Neural progenitor cell (in vitro differentiated cells): ENCODE data around the gene MUC22. TPM values are rescaled to one million over a fixed set of nuclear protein-coding genes. Genes with fewer than 3 reads are reported as not detected.
A peak's percentile ranks its signal among the peaks of the same experiment; 100 is the strongest.

Experiments used
- DNase-seq: peaks from one replicate; pipeline ENCODE4 v3.0.0-alpha.2; 2016; ENCODE audit warnings: low spot score
- H2AFZ ChIP-seq: fragments of 200-600 bp; sonication (generic); replicated peaks from 2 replicates; pipeline ENCODE4 v1.6.1; 2016; ENCODE audit warnings: antibody characterized with exemption
- H3F3A ChIP-seq: fragments of 200-600 bp; sonication (generic); 2 replicates; pipeline ENCODE4 v1.6.1; 2016; ENCODE audit warnings: antibody characterized with exemption, low read depth
- H3K27ac ChIP-seq: fragments of 200-600 bp; sonication (generic); 2 replicates; pipeline ENCODE4 v1.5.1; 2016; ENCODE audit warnings: mild to moderate bottlenecking
- H3K27me3 ChIP-seq: fragments of 200-600 bp; sonication (generic); 2 replicates; pipeline ENCODE4 v1.6.1; 2016; ENCODE audit warnings: mild to moderate bottlenecking, moderate library complexity
- H3K36me3 ChIP-seq: fragments of 200-600 bp; sonication (generic); 2 replicates; pipeline ENCODE4 v1.5.1; 2016
- H3K4me1 ChIP-seq: fragments of 200-600 bp; sonication (generic); 2 replicates; pipeline ENCODE4 v1.6.1; 2016; ENCODE audit warnings: mixed run types
- H3K4me2 ChIP-seq: fragments of 200-600 bp; sonication (generic); 2 replicates; pipeline ENCODE4 v1.6.1; 2016
- H3K4me3 ChIP-seq: fragments of 200-600 bp; sonication (generic); 2 replicates; pipeline ENCODE4 v1.5.1; 2016
- H3K79me2 ChIP-seq: fragments of 200-600 bp; sonication (generic); 2 replicates; pipeline ENCODE4 v1.6.1; 2016; ENCODE audit warnings: low read depth
- H3K9ac ChIP-seq: fragments of 200-600 bp; sonication (generic); 2 replicates; pipeline ENCODE4 v1.6.1; 2016
- H3K9me3 ChIP-seq: fragments of 200-600 bp; sonication (generic); 2 replicates; pipeline ENCODE4 v1.5.1; 2016; ENCODE audit warnings: low read depth
- H4K20me1 ChIP-seq: fragments of 200-600 bp; sonication (generic); 2 replicates; pipeline ENCODE4 v1.6.1; 2016; ENCODE audit warnings: low read depth
- H3K27ac Mint-ChIP-seq: 3 replicates; pipeline ENCODE4 v1.8.0; 2021; ENCODE audit warnings: mixed read lengths
- H3K27me3 Mint-ChIP-seq: 2 replicates; pipeline ENCODE4 v1.8.0; 2022; ENCODE audit warnings: low read depth, mild to moderate bottlenecking, inconsistent platforms, moderate library complexity, mixed read lengths; ENCODE audit not compliant: insufficient read depth
- H3K36me3 Mint-ChIP-seq: 3 replicates; pipeline ENCODE4 v1.8.0; 2021; ENCODE audit warnings: mixed read lengths
- H3K4me1 Mint-ChIP-seq: 3 replicates; pipeline ENCODE4 v1.8.0; 2021; ENCODE audit warnings: mixed read lengths
- H3K4me3 Mint-ChIP-seq: 3 replicates; pipeline ENCODE4 v1.8.0; 2021; ENCODE audit warnings: mild to moderate bottlenecking, moderate library complexity, mixed read lengths
- H3K9me3 Mint-ChIP-seq: 3 replicates; pipeline ENCODE4 v1.8.0; 2020; ENCODE audit warnings: mixed read lengths
- EZH2 ChIP-seq: fragments of 200-600 bp; sonication (generic); IDR thresholded peaks from 2 replicates; pipeline ENCODE4 v1.6.1; 2017; ENCODE audit warnings: antibody characterized with exemption, mild to moderate bottlenecking, moderate library complexity
- EZH2phosphoT487 ChIP-seq: fragments of 200-600 bp; sonication (generic); IDR thresholded peaks from 2 replicates; pipeline ENCODE4 v1.6.1; 2017; ENCODE audit warnings: antibody characterized with exemption
- total RNA-seq: library from RNA; depleted of rRNA; stranded (reverse); fragments of >200 nt; gene quantifications from 2 replicates; pipeline ENCODE4 v1.2.3, GENCODE V29; 2015; ENCODE audit warnings: low replicate concordance
- TF ChIP-seq, protein P1 (sequence below): fragments of 200-600 bp; sonication (generic); IDR thresholded peaks from 2 replicates; pipeline ENCODE4 v1.5.1; 2017; ENCODE audit warnings: antibody characterized with exemption, mild to moderate bottlenecking

Gene MUC22
- total RNA-seq, 1 donor from 2014 or later = not detected

DNA sequence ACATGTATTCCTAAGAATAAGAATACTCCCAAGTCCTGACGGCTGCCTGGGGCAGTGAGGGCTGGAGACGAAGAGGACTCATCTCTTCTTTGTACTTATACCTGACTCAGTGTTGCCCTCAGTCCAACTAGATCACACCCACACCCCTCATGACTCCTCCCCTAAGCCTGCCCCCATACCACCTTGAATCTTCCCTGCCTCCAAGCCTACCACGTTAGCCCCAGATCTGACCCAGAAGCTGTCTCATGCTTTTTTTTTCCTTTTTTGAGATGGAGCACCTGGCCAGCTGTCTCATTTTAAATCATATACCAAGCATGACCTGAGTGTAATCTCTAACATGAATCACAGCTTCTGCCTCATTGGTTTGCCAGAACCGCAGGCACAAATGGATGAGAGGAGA lies 45.2 kb downstream of the MUC22 start:
- no peaks in the 10 kb centered on the region for H3K36me3 ChIP-seq
- H3K27me3 Mint-ChIP-seq = peaks cover 8% of the 10 kb centered on the region
- H3K4me3 Mint-ChIP-seq = no peak overlapping the region
- H3K4me3 ChIP-seq = no peak overlapping the region
- H3K9me3 ChIP-seq = no peaks in the 10 kb centered on the region
- no peak overlapping the region for H3K27ac ChIP-seq
- no peaks in the 10 kb centered on the region for H3K27me3 ChIP-seq
- TF ChIP-seq EZH2phosphoT487 (no peak), EZH2 (no peak)
- TF ChIP-seq, protein P1, sequence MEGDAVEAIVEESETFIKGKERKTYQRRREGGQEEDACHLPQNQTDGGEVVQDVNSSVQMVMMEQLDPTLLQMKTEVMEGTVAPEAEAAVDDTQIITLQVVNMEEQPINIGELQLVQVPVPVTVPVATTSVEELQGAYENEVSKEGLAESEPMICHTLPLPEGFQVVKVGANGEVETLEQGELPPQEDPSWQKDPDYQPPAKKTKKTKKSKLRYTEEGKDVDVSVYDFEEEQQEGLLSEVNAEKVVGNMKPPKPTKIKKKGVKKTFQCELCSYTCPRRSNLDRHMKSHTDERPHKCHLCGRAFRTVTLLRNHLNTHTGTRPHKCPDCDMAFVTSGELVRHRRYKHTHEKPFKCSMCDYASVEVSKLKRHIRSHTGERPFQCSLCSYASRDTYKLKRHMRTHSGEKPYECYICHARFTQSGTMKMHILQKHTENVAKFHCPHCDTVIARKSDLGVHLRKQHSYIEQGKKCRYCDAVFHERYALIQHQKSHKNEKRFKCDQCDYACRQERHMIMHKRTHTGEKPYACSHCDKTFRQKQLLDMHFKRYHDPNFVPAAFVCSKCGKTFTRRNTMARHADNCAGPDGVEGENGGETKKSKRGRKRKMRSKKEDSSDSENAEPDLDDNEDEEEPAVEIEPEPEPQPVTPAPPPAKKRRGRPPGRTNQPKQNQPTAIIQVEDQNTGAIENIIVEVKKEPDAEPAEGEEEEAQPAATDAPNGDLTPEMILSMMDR = no peak
- no peaks in the 10 kb centered on the region for H3K79me2 ChIP-seq
- no peaks in the 10 kb centered on the region for H3K36me3 Mint-ChIP-seq
- H4K20me1 ChIP-seq = no peaks in the 10 kb centered on the region
- no peak overlapping the region for H2AFZ ChIP-seq
- no peak overlapping the region for H3K4me2 ChIP-seq
- peaks cover 32% of the 10 kb centered on the region for H3K4me1 ChIP-seq
- H3K4me1 Mint-ChIP-seq = peaks cover 38% of the 10 kb centered on the region
- H3K9me3 Mint-ChIP-seq = peaks cover 4% of the 10 kb centered on the region
- H3F3A ChIP-seq = peaks cover 22% of the 10 kb centered on the region
- H3K9ac ChIP-seq = no peak overlapping the region
- H3K27ac Mint-ChIP-seq = no peak overlapping the region
- no peak for DNase-seq

DNA sequence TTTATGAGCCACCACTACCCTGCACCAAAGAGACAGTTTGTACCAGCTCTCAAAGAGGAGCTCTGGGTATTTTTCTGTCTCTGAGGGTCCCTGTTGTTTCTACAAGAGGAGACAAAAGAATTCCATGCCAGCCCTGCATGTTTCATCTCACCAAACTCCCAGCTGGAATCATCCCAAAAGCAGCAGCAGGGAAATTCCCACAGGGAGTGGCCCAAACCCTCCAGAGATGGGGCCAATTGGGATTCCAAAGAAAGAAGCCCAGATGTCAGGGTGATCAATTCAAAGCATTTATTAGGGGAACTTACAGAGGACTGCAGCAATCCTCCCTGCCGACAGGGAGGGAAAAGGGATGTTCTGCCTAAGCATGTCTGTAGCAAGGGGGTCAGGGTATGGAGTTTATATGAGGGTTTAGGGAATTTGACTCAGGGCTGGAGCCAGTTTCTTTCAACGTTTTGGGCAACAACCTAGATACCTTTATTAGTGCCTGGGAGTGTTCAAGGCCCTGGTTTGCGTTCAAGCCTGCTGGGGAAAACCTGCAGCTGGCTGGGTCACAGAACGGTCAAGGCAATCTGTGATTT lies 47.2 kb downstream of the MUC22 start:
- Histone ChIP-seq H2AFZ (no peak overlapping the region), H3K4me2 (peak overlapping the region; percentile 62), H3K27me3 (no peaks in the 10 kb centered on the region), H3K79me2 (no peaks in the 10 kb centered on the region), H3K4me3 (no peak overlapping the region), H3F3A (peaks cover 22% of the 10 kb centered on the region), H3K27ac (peak overlapping the region; percentile 60), H3K9me3 (no peaks in the 10 kb centered on the region), H3K36me3 (no peaks in the 10 kb centered on the region), H4K20me1 (no peaks in the 10 kb centered on the region), H3K9ac (no peak overlapping the region), H3K4me1 (peaks cover 32% of the 10 kb centered on the region)
- TF ChIP-seq EZH2phosphoT487 = no peak
- TF ChIP-seq, protein P1 = no peak
- no peak for TF ChIP-seq EZH2
- H3K27me3 Mint-ChIP-seq = peaks cover 10% of the 10 kb centered on the region
- H3K27ac Mint-ChIP-seq = peak overlapping the region; percentile 58
- H3K4me3 Mint-ChIP-seq = peak overlapping the region; percentile 71
- peaks cover 38% of the 10 kb centered on the region for H3K4me1 Mint-ChIP-seq
- peak; percentile 64 for DNase-seq
- H3K9me3 Mint-ChIP-seq = peaks cover 2% of the 10 kb centered on the region
- no peaks in the 10 kb centered on the region for H3K36me3 Mint-ChIP-seq

DNA sequence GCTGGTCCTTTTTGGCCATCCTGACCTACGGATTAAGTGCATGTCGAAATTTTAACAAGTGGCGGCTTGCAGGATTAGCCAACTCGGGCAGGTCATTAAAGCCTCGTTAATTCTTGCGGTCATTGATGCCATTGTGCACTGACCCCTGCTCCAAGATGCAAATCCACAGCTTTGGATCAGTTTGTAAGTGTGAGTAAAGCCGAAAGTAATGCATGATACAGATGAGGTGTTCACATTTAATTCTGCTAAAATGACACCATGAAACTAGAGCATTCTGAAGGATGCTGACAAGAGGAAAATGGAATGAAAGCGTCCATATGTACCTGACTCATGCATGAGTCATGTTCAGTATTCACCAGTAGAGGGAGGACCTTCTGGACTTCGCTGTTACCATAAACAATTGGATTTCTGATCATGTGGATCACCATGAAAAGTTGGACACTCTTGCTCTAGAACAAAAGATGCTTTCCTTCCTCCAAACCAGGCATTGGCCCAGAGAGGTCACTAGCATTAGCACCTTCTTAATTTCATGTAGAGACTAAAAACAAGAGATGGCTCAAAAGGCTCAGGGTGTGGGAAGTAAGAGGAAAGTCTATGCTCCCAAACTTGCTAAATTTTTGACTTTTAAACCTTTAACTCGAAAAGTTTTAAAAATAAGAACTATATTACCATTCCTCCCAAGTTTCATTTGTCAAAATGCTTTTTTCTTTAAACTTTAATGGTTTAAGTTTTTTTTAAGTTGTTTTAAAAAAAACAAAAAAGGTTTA lies 48.0 kb downstream of the MUC22 start:
- H3K36me3 ChIP-seq = no peaks in the 10 kb centered on the region
- no peak overlapping the region for H3K27ac ChIP-seq
- Mint-ChIP-seq H3K27ac (no peak overlapping the region), H3K4me3 (peak overlapping the region; percentile 71), H3K36me3 (no peaks in the 10 kb centered on the region), H3K4me1 (peaks cover 34% of the 10 kb centered on the region), H3K9me3 (peaks cover 2% of the 10 kb centered on the region), H3K27me3 (peaks cover 8% of the 10 kb centered on the region)
- H3K27me3 ChIP-seq = no peaks in the 10 kb centered on the region
- peak overlapping the region; percentile 62 for H3K4me2 ChIP-seq
- H4K20me1 ChIP-seq = no peaks in the 10 kb centered on the region
- peaks cover 22% of the 10 kb centered on the region for H3F3A ChIP-seq
- H3K9ac ChIP-seq = no peak overlapping the region
- no peaks in the 10 kb centered on the region for H3K9me3 ChIP-seq
- TF ChIP-seq EZH2phosphoT487 (peak; percentile 65), EZH2 (no peak)
- TF ChIP-seq, protein P1 = peak; percentile 56
- H3K4me3 ChIP-seq = peak overlapping the region; percentile 15
- H3K79me2 ChIP-seq = no peaks in the 10 kb centered on the region
- peak; percentile 83 for DNase-seq
- H3K4me1 ChIP-seq = peaks cover 29% of the 10 kb centered on the region
- H2AFZ ChIP-seq = no peak overlapping the region
